Neural cell (in vitro differentiated cells): ENCODE measurements around the gene FCN2.

Experiments
- CTCF ChIP-seq: fragments of 450-650 bp; IDR thresholded peaks from 2 replicates; pipeline ENCODE4 v1.5.1; 2014; ENCODE audit warnings: antibody characterized with exemption, mild to moderate bottlenecking, moderate library complexity; ENCODE audit not compliant: poor library complexity, severe bottlenecking
- EP300 ChIP-seq: fragments of 450-650 bp; conservative IDR thresholded peaks from 2 replicates; pipeline ENCODE4 v1.6.1; 2014; ENCODE audit warnings: antibody characterized with exemption, mild to moderate bottlenecking, moderate library complexity; ENCODE audit not compliant: poor library complexity, severe bottlenecking

DNA sequence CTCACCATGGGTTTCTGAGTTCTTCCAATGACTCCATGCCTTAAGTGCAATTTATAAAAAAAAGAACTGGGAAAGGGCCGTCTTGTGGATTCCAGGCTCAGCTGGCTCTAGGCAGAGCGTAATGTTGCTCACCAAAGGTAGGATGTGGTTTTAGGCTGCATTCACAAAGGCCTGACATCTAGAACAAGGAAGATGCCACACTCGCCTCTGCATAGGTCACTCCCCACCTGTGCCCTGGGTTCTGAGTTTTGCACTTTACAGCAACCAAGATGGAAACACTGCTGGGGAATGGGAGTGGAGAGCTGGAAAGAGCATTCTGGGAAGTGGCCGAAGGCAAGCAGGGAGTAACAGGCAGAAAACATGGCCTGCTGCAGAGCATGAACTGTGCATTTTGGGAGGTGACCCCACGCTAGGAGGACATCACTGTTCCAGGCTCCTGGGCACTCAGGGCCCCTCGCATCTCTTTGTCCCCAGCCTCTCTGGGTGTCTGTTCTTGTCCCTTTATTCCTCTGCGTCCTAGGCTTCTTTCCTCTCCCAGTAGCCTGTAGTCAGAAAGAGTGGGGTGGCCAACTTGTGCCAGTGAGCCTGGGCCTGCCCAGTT, 12.3 kb downstream of the FCN2 start:
- TF ChIP-seq EP300 (no peak), CTCF (no peak)
